ENCODE results near the gene RASGRF1.

DNA sequence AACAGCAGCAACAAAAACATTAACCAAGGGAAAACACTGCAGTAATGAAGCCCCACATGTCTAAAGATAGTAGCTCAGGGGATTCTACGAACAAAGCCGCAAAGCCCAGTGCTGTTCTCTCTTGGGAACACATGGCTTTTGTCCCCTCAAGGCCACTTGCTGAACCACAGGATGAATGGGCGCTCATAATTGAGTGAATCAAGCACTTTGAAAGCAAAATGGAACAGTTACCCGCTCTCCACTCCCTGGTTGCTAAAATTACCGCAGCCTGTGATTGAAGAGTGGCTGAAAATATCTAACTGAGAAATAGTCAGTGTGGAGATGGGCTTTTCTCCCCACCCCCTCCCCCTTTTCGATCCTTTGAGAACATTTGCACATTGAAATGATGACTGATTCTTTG, 39.6 kb downstream of the RASGRF1 start:
- no peak for TF ChIP-seq POLR2AphosphoS5 (IDR thresholded peaks at IDR 0.05; ENCODE audit: borderline replicate concordance, low read depth, low read length)
- no peak for TF ChIP-seq EZH2 (IDR thresholded peaks at IDR 0.05)
- no peak for TF ChIP-seq FOXP2 (optimal IDR thresholded peaks at IDR 0.05; ENCODE audit: control extremely low read depth, extremely low read length, insufficient read depth)

All from SK-N-MC (cell line).